ENCODE measurements around the gene FAM131B.
"Not testable (repeated sequence)": the region's sequence is repeated elsewhere in the genome, so short reads cannot be mapped to it uniquely, and the experiment has no call there.

Gene FAM131B

DNA sequence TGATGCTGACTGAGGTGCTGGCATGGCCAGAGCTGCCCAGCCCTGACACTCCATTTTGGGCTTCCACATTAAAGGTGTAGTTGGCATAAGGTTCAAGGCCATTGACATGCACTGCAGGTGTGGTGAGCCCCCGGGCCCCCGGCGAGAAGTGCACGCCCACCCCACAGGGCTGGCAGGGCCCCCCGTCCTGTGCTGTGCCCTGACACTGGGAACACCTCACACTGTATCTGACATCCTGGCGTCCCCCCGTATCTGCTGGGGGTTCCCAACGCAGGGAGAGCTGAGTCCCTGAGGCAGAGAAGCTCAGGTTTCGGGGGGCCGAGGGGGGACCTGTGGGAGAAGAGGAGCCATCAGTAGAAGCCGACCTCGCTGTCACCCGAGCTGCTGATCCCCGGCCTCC, 36.1 kb upstream of the FAM131B start:
- Mint-ChIP-seq H3K4me3 (no peak overlapping the region), H3K27me3 (ENCODE audit: low read depth) (peaks cover 3% of the 10 kb centered on the region), H3K36me3 (ENCODE audit: low read depth) (no peaks in the 10 kb centered on the region), H3K4me1 (ENCODE audit: low read depth) (peaks cover 2% of the 10 kb centered on the region), H3K9me3 (no peaks in the 10 kb centered on the region), H3K27ac (no peak overlapping the region)
- DNase-seq (ENCODE audit: low spot score) = no peak

DNA sequence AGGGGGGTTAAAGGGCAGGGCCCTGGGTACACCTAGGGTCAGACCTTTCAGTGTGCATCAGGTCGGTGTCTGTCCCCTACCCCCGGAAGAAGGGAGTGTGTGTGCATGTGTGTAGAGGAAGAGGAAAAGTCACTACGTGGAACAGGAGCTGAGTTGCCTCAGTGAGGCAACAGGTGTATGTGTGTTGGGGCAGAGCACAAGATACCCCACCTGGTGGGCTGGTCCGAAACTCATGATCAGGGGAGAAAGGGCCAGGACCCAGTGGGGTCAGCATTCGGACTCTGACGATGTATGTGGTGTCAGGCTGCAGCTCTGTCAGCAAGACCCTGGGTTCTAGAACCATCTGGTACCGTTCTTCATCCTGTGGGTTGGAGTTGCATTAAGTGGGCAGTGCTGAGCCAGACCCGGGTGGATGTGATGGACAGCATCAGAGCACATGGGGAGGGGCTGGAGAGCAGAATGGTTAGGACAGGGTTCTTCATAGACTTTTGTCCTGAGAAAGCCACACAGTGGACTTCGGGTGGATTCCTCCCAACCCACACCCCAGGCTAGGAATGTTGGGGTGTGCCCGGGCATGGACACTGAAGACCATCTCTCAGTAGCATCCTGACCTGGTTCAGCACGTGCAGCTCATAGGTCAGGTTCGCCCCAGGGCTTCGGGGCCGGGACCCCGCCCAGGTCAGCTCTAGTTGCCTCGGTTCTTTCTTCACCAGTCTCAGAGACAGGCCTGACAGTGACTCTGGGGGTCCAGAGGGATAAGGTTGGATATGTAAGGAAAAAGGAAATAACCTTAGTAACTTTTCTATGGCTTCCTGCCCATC, 35.4 kb upstream of the FAM131B start:
- peaks cover 2% of the 10 kb centered on the region for H3K4me1 Mint-ChIP-seq (ENCODE audit: low read depth)
- peaks cover 3% of the 10 kb centered on the region for H3K36me3 Mint-ChIP-seq (ENCODE audit: low read depth)
- no peak for DNase-seq (ENCODE audit: low spot score)
- H3K4me3 Mint-ChIP-seq = no peak overlapping the region
- no peaks in the 10 kb centered on the region for H3K27me3 Mint-ChIP-seq (ENCODE audit: low read depth)
- H3K27ac Mint-ChIP-seq = no peak overlapping the region
- no peaks in the 10 kb centered on the region for H3K9me3 Mint-ChIP-seq

DNA sequence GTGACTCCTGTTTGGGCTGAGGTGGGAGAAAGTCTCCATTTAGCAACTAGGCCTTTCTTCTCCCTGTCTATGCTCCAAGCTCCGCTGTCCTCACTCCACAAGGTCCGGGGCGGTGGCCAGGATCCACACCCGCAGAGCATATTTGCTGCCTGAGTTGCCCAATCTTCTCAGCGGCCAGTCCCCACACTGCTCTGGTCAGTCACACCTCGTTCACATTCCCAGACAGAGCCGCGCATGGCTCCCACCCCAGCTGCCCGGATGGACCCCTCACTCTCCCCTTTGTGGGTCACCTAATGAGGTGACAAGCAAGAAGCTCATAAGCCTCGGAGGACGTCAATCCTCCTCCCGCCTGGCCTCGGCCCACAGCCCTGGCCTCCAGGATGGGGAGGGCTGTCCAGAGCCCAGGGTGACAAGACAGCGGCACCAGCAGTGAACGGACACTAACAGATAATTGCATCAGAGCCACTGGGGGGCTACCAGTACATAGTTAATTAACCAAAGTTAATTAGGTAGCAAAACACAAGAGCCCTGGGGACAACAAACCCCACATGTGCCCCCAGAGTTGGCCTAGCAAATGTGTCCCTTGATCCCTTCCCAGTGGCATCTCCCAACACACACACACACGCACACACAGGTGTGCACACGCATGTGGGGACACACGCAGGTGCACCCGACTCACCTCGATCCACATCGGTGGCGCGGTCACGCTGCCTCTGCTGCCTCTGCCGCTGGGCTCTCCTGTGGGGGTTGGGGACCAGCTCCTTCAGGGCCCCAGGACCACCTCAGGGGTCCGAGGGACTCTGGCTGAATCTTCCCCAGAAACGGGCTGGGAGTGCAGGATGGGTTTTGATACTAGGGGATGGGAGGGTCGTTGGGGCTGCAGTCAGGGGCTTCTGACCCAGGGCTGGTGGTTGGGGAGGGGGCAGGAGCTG, 34.4 kb upstream of the FAM131B start:
- Mint-ChIP-seq H3K27me3 (ENCODE audit: low read depth) (no peaks in the 10 kb centered on the region), H3K4me3 (no peak overlapping the region), H3K36me3 (ENCODE audit: low read depth) (peaks cover 10% of the 10 kb centered on the region), H3K4me1 (ENCODE audit: low read depth) (peaks cover 2% of the 10 kb centered on the region), H3K27ac (no peak overlapping the region), H3K9me3 (no peaks in the 10 kb centered on the region)
- DNase-seq (ENCODE audit: low spot score) = no peak

DNA sequence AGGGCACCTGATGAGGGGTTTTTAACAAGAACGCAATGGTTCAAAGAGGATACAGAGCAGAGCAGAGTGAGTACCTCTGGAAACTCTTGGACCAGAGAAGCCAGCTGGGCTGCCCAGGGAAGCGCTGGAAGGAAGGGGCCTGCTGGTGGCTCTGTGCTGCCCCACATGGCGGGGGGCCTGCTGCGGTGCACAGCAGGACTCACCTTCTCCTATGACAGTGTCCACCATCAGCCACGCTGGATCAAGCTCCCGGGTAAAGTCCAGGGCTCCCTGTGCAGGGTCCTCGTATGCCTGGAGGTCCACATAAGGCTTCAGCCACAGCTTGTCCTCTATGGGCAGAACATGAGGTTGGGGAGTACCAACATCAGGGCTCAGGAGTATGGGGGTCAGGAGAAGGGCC, 33.7 kb upstream of the FAM131B start:
- H3K4me1 Mint-ChIP-seq (ENCODE audit: low read depth) = peaks cover 2% of the 10 kb centered on the region
- peaks cover 10% of the 10 kb centered on the region for H3K36me3 Mint-ChIP-seq (ENCODE audit: low read depth)
- no peak for DNase-seq (ENCODE audit: low spot score)
- H3K9me3 Mint-ChIP-seq = no peaks in the 10 kb centered on the region
- no peaks in the 10 kb centered on the region for H3K27me3 Mint-ChIP-seq (ENCODE audit: low read depth)
- no peak overlapping the region for H3K27ac Mint-ChIP-seq
- no peak overlapping the region for H3K4me3 Mint-ChIP-seq

DNA sequence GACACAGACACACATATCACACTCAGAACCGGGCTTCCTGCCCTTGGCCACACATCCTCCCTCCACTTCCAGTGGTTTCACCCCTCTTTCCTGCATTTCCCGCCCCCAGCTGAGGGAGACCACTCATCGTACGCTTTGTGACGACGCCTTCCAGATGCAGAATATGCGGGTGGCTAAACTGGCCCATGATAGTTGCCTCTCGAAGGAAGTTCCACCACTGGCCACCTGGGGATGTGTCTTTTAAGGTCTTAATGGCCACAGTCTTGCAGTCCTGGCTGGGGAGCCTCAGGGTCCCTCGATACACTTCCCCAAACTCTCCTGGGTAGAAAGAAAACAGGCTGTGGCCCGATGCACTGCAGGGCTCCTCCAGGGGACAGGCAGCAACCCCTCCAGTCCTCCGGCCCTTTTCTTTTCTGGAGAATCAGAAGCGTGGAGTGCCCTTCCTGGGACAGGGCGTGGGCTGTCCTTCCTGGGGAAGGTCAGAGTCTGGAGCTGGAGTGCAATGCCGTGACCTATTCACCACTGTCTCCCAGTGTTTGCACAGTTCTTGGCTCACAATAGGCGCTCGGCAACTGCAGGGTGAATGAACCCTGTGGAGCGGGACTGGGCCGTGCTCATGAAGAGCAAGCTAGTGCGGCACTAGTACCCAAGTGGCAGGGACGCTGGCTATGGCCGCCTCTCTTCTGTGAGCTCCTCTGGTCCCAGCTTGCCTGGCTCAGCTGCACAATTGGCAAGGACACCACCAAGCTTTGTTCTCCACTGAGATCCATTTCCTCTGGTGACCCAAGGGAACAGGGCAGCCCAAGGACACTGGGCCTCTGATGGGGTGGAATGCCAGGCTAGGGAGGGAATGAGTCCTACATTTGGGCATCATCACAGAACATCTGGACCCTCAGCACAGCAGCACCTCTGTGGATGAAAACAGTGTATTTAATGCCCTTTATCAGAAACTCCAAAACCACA, 33.0 kb upstream of the FAM131B start:
- no peak overlapping the region for H3K27ac Mint-ChIP-seq

DNA sequence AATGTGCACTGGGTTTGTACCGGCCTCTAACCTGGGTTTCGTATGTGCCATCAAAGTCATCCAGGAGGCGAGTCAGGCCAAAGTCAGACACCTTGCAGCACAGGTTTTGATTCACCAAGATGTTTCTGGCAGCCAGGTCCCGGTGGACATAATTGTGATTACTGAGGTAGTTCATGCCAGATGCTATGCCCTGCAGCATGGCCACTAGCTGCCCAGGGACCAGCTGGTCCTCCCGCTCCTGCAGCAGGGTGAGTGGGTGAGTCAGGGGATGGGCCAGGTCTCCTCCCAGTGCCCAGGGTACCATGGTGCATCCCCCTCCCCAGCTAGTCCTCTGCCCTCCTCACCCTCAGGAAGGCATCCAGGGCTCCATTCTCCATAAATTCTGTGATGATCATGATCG, 32.3 kb upstream of the FAM131B start:
- H3K4me1 Mint-ChIP-seq (ENCODE audit: low read depth) = peaks cover 7% of the 10 kb centered on the region
- no peak for DNase-seq (ENCODE audit: low spot score)
- H3K4me3 Mint-ChIP-seq = no peak overlapping the region
- no peak overlapping the region for H3K27ac Mint-ChIP-seq
- no peaks in the 10 kb centered on the region for H3K27me3 Mint-ChIP-seq (ENCODE audit: low read depth)
- H3K36me3 Mint-ChIP-seq (ENCODE audit: low read depth) = peaks cover 21% of the 10 kb centered on the region
- no peaks in the 10 kb centered on the region for H3K9me3 Mint-ChIP-seq

More for the DNA sequence above, 33.0 kb upstream of the FAM131B start:
- Mint-ChIP-seq H3K27me3 (ENCODE audit: low read depth) (no peaks in the 10 kb centered on the region), H3K9me3 (no peaks in the 10 kb centered on the region), H3K36me3 (ENCODE audit: low read depth) (peaks cover 14% of the 10 kb centered on the region), H3K4me3 (no peak overlapping the region), H3K4me1 (ENCODE audit: low read depth) (peaks cover 2% of the 10 kb centered on the region)
- no peak for DNase-seq (ENCODE audit: low spot score)

DNA sequence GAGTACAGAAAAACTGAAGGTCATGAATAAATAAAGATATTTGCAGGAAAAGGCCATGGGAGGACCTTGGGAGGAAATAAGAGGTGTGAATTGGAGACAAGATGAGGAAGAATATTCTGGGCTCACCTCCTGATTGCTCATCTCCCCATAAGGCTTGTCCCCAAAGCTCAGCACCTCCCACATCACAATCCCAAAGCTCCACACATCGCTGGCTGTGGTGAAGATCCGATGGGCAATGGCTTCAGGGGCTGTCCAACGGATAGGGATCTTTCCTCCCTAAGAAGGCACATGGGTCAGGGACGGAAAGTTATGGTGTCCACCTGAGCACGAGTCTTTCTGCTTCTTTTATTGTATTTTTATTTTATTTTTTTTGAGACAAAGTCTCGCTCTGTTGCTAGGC, 31.6 kb upstream of the FAM131B start:
- Mint-ChIP-seq H3K4me3 (no peak overlapping the region), H3K27me3 (ENCODE audit: low read depth) (no peaks in the 10 kb centered on the region), H3K27ac (no peak overlapping the region), H3K4me1 (ENCODE audit: low read depth) (peaks cover 11% of the 10 kb centered on the region), H3K36me3 (ENCODE audit: low read depth) (peaks cover 28% of the 10 kb centered on the region), H3K9me3 (no peaks in the 10 kb centered on the region)
- DNase-seq (ENCODE audit: low spot score) = no peak

DNA sequence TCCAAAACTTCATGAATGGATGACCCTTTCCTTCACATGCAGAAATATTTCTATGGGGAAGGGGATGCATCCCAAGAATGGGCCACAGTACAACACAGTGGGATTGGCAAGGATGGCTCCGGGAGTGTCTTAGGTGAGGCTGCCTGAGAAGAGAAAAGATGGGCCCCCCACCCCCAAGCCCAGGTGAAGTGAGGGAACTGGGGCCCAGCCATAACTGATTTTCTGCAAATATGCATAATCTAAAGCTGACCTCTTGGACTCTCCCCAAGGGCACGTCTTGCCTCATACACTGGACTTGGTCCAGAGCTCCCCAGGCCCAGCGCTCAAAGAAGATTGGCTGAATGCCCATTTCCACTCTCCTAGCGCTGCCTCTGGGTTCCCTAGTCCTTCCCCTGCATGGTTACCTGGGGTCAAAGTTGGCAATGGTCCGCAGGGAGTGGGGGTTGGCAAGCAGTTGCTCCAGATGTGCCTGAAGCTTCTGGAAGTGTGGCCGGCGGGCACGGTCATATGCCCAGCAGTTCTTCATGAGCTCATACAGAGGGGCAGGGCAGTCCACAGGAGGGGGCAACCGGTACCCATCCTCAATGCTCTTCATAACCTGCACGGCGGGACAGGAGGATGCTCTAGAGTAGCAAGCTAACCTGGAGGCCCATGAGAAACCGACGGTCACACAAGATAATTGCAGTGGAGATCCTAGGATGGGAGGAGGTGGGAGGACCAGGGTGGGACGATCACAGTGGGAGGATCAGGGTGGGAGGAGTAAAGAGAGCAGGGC, 30.9 kb upstream of the FAM131B start:
- Mint-ChIP-seq H3K36me3 (ENCODE audit: low read depth) (peaks cover 30% of the 10 kb centered on the region), H3K9me3 (no peaks in the 10 kb centered on the region), H3K27ac (no peak overlapping the region), H3K4me3 (no peak overlapping the region), H3K27me3 (ENCODE audit: low read depth) (no peaks in the 10 kb centered on the region), H3K4me1 (ENCODE audit: low read depth) (peaks cover 11% of the 10 kb centered on the region)
- DNase-seq (ENCODE audit: low spot score) = no peak

DNA sequence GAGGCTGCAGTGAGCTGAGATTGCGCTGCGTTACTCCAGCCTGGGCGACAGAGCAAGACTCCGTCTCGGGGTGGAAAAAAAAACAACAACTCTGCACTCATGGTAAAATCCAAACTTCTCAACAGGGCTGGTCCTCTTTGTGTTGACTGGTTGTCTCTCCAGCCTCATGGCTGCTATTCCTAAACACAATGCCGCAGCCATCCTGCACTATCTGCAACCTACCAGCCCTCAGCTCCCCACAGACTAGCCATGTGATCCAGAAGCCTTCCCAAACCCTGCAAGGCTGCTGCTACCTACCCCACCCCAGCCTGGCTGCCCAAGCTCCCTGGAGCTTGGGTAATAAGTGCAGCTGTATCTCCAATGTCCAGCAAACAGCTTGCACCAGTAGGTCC, 30.4 kb upstream of the FAM131B start:
- H3K27me3 Mint-ChIP-seq (ENCODE audit: low read depth) = no peaks in the 10 kb centered on the region
- no peak overlapping the region for H3K27ac Mint-ChIP-seq
- no peak for DNase-seq (ENCODE audit: low spot score)
- no peaks in the 10 kb centered on the region for H3K9me3 Mint-ChIP-seq
- H3K36me3 Mint-ChIP-seq (ENCODE audit: low read depth) = peaks cover 31% of the 10 kb centered on the region
- H3K4me1 Mint-ChIP-seq (ENCODE audit: low read depth) = peaks cover 11% of the 10 kb centered on the region
- H3K4me3 Mint-ChIP-seq = no peak overlapping the region

DNA sequence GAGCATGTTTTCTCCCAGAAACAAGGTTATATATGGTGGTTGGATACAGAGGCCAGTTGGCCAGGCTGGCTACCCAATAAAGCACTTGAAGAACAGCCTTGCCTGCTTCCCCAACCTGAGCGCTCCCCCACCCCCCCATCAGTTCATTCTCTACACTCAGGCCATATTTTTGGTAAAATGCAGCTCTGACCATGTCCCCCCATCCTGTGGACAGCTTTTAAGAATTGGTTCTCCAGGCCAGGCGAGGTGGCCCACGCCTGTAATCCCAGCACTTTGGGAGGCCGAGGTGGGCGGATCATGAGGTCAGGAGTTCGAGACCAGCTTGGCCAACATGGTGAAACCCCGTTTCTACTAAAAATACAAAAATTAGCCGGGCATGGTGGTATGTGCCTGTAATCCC, 29.9 kb upstream of the FAM131B start:
- H3K4me1 Mint-ChIP-seq (ENCODE audit: low read depth) = peaks cover 11% of the 10 kb centered on the region
- not testable (repeated sequence) for H3K27ac Mint-ChIP-seq; H3K4me3 Mint-ChIP-seq; H3K27me3 Mint-ChIP-seq (ENCODE audit: low read depth); DNase-seq (ENCODE audit: low spot score); H3K9me3 Mint-ChIP-seq
- peaks cover 31% of the 10 kb centered on the region for H3K36me3 Mint-ChIP-seq (ENCODE audit: low read depth)

DNA sequence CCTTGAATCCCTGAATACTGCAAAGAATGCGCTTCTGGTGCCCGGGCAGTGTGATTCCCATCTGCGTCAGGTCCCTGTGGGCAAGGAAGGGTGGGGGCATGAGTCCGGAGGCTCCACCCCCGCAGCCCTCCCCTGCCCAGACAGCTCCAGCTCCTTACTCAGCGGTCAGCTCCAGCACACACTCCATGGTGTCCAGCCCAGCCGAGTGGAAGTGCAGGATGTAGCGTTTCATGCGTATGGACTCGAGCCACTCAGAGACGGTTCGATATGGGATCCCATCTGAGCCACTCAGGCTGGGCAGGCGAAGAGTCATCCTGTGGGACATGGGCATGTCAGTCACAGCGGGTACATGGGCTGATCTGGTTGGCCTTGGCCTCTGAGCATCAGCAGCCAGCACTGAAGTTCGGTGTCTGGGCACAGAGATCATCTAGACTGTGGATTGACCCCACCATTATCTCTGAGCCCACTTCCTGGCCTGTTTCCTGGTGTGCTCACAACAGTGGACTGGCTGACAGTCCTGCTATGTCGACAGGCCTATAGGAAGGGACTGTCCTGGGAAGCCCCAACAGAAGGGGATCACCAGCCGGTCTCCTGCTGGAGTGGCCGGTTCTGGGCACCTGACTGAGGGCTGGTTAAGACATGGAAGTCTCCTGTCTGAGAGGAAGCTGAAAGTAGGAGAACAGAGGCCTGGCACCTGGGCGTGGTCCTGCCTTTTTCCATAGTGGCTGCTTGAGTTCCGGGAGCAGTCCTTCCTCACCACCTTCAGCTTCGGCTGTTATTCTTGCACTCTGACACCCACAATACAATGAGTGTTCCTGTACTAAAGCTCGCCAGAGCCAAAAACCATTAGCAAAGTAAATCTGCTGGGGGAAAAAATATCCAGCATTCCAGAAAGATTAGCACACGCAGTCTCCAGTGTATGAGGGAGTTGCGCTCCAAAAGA, 29.2 kb upstream of the FAM131B start:
- no peak for DNase-seq (ENCODE audit: low spot score)
- Mint-ChIP-seq H3K9me3 (no peaks in the 10 kb centered on the region), H3K27me3 (ENCODE audit: low read depth) (no peaks in the 10 kb centered on the region), H3K36me3 (ENCODE audit: low read depth) (peaks cover 31% of the 10 kb centered on the region), H3K4me3 (no peak overlapping the region), H3K27ac (no peak overlapping the region), H3K4me1 (ENCODE audit: low read depth) (peaks cover 11% of the 10 kb centered on the region)

DNA sequence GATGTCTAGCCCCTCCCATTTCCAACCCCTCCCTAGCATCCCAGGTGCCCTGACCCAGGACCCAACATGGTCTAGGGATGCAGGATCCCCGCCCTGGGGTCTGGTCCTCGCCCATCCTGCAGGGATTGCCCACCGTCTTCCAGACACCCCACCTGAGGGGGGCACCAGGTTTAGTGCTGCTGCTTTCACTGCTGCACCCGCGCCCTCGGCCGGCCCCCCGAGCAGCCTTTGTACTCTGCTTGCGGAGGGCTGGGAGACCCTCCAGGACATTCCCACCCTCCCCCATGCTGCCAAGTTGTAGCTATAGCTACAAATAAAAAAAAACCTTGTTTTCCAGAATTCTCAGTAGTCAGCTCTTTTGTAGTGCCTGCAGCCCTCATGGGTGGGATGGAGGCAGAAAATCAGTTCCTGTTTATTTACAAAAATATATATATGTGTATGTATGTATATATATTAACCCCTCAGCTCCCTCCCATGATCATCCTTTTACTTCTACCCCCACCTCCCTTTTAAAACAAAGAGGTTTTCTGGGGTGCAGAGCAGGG, 28.3 kb upstream of the FAM131B start:
- no peak for DNase-seq (ENCODE audit: low spot score)
- Mint-ChIP-seq H3K9me3 (no peaks in the 10 kb centered on the region), H3K4me3 (no peak overlapping the region), H3K4me1 (ENCODE audit: low read depth) (peaks cover 11% of the 10 kb centered on the region), H3K27me3 (ENCODE audit: low read depth) (no peaks in the 10 kb centered on the region), H3K27ac (no peak overlapping the region), H3K36me3 (ENCODE audit: low read depth) (peaks cover 31% of the 10 kb centered on the region)

All from T-helper 2 cell treated with Interferon-gamma antibody and Interleukin-4, amounts not matched to agents 5 μg/mL and 100 μg/mL, for 36 hours (primary cell).